ENCODE results near the gene YPEL5. TPM values are rescaled to one million over a fixed set of nuclear protein-coding genes. Genes with fewer than 3 reads are reported as not detected.

The YPEL5 gene
- total RNA-seq, 1 experiment from 2014 or later: 50.9 TPM

DNA sequence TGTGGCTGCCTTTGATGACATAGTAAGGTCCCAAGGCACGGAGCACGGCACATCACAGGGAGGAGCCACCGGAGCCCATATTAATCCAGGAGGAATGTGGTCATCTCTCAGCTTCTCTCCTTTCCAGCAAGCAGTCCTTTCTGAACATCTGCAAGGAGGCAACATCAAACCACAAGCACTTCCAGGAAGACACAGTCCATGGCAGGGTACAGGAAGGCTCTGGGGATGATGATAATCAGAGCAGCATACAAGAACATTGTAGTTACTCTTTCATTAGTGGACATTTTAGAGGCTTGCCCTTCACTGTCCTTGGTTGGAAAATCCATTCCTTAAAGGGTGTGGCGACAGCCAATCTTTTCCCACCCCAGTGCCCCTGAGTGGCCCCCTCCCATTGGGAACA lies 31.1 kb downstream of the YPEL5 start:
- Mint-ChIP-seq H3K36me3 (ENCODE audit: insufficient read depth, unreplicated experiment) (no peaks in the 10 kb centered on the region), H3K4me3 (ENCODE audit: unreplicated experiment) (no peak overlapping the region), H3K9me3 (ENCODE audit: unreplicated experiment) (no peaks in the 10 kb centered on the region), H3K27ac (ENCODE audit: unreplicated experiment) (no peak overlapping the region), H3K4me1 (ENCODE audit: low read depth, unreplicated experiment) (no peaks in the 10 kb centered on the region), H3K27me3 (ENCODE audit: insufficient read depth, unreplicated experiment) (no peaks in the 10 kb centered on the region)
- H3K27me3 ChIP-seq (replicated peaks; ENCODE audit: control insufficient read depth, insufficient read depth, low read length): no peaks in the 10 kb centered on the region
- TF ChIP-seq, protein P1, sequence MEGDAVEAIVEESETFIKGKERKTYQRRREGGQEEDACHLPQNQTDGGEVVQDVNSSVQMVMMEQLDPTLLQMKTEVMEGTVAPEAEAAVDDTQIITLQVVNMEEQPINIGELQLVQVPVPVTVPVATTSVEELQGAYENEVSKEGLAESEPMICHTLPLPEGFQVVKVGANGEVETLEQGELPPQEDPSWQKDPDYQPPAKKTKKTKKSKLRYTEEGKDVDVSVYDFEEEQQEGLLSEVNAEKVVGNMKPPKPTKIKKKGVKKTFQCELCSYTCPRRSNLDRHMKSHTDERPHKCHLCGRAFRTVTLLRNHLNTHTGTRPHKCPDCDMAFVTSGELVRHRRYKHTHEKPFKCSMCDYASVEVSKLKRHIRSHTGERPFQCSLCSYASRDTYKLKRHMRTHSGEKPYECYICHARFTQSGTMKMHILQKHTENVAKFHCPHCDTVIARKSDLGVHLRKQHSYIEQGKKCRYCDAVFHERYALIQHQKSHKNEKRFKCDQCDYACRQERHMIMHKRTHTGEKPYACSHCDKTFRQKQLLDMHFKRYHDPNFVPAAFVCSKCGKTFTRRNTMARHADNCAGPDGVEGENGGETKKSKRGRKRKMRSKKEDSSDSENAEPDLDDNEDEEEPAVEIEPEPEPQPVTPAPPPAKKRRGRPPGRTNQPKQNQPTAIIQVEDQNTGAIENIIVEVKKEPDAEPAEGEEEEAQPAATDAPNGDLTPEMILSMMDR (IDR thresholded peaks at IDR 0.05; ENCODE audit: insufficient read depth in 1 of 2, low read depth in 1 of 2, low read length in 1 of 2, severe bottlenecking in 1 of 2, unreplicated experiment in 1 of 2): no peak
- POLR2A ChIA-PET: no interaction called here
- DNase-seq: no peak
- H3K36me3 ChIP-seq (ENCODE audit: control insufficient read depth, insufficient read depth, low read length): no peaks in the 10 kb centered on the region
- intact Hi-C loops (cut with micrococcal nuclease; ENCODE audit: unreplicated experiment): no loop called here
- no TSS peak for BruUV-seq (replicated peaks)
- H3K4me3 ChIP-seq (ENCODE audit: low read depth, low read length): no peak overlapping the region
- CTCF ChIA-PET: interaction anchor here (1.0 kb wide), 1 partner anchor 13 kb away, joined by 3 read pairs; no protein-coding TSS in a partner anchor
- no peaks in the 10 kb centered on the region for H3K4me1 ChIP-seq
- no peaks in the 10 kb centered on the region for H3K9me3 ChIP-seq

DNA sequence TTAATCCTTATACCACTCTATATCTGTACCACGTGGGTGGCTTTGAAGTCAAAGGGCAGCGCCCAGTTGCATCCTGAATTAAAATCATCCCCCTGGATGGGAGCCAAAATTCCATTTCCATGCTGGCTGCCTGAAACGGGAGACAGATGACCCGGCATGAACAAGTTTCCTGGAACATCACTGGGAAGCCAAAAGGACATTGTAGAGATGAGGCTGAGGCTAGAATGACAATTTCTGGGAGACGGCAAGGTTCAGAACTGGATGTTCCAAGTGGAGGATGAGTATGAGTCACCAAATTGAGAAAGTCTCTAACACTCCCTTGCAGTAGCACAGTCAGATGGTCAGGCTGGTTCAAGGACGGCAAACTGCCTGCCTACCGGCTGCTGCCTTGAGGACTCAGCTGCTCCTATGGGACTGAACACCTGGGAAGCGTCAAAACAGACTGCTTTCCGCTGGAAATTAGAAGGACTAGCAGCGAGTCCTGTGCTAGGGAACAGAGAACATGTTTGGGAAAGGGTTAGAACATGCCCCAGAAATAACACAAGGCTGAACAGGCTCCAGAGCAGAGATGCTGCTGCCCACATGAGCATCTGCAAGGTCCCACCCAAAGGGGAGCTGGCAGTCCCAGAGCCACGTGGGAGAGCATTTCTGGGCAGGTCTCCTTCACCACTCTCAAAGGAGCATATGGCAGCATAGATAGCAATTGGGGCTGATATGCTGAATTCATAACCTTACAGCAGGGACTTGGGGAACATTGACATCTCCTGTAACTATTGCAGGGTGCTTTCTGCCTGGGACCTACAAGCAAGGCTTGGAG lies 32.0 kb downstream of the YPEL5 start:
- POLR2A ChIA-PET: no interaction called here

DNA sequence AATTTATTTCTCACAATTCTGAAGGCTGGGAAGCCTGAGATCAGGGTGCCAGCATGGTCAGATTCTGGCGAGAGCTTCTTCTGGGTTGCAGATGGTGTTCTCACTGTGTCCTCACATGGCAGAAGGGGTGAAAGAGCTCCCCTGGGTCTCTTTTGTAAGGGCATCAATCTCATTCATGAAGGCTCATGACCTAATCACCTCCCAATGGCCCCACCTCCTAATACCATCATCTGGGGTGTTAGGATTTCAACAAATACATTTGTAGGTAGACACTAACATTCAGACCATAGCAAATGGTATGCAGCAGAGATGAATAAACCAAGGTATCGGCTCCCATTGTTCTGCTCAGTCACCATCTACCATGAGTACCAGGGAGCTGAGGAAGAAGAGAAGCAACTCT lies 32.7 kb downstream of the YPEL5 start:
- CTCF ChIA-PET: interaction anchor here (0.6 kb wide), 2 partner anchors 14 to 161 kb away, joined by 4 read pairs; no protein-coding TSS in a partner anchor
- H3K4me3 Mint-ChIP-seq (ENCODE audit: unreplicated experiment): no peak overlapping the region
- no peaks in the 10 kb centered on the region for H3K9me3 Mint-ChIP-seq (ENCODE audit: unreplicated experiment)
- H3K9me3 ChIP-seq: no peaks in the 10 kb centered on the region
- intact Hi-C loops (cut with micrococcal nuclease; ENCODE audit: unreplicated experiment): no loop called here
- H3K27me3 Mint-ChIP-seq (ENCODE audit: insufficient read depth, unreplicated experiment): no peaks in the 10 kb centered on the region
- TF ChIP-seq, protein P1 (IDR thresholded peaks at IDR 0.05; ENCODE audit: insufficient read depth in 1 of 2, low read depth in 1 of 2, low read length in 1 of 2, severe bottlenecking in 1 of 2, unreplicated experiment in 1 of 2): no peak
- H3K4me1 Mint-ChIP-seq (ENCODE audit: low read depth, unreplicated experiment): no peaks in the 10 kb centered on the region
- POLR2A ChIA-PET: no interaction called here
- no peaks in the 10 kb centered on the region for H3K36me3 Mint-ChIP-seq (ENCODE audit: insufficient read depth, unreplicated experiment)
- no peaks in the 10 kb centered on the region for H3K27me3 ChIP-seq (replicated peaks; ENCODE audit: control insufficient read depth, insufficient read depth, low read length)
- DNase-seq: no peak
- no peak overlapping the region for H3K4me3 ChIP-seq (ENCODE audit: low read depth, low read length)
- BruUV-seq (replicated peaks): no TSS peak
- H3K36me3 ChIP-seq (ENCODE audit: control insufficient read depth, insufficient read depth, low read length): no peaks in the 10 kb centered on the region
- H3K27ac Mint-ChIP-seq (ENCODE audit: unreplicated experiment): no peak overlapping the region
- no peaks in the 10 kb centered on the region for H3K4me1 ChIP-seq

More for the DNA sequence above, 32.0 kb downstream of the YPEL5 start:
- no peaks in the 10 kb centered on the region for H3K36me3 ChIP-seq (ENCODE audit: control insufficient read depth, insufficient read depth, low read length)
- no peaks in the 10 kb centered on the region for H3K9me3 ChIP-seq
- no peak for DNase-seq
- BruUV-seq (replicated peaks): no TSS peak
- intact Hi-C loops (cut with micrococcal nuclease; ENCODE audit: unreplicated experiment): no loop called here
- Mint-ChIP-seq H3K9me3 (ENCODE audit: unreplicated experiment) (no peaks in the 10 kb centered on the region), H3K4me3 (ENCODE audit: unreplicated experiment) (no peak overlapping the region), H3K4me1 (ENCODE audit: low read depth, unreplicated experiment) (no peaks in the 10 kb centered on the region), H3K27ac (ENCODE audit: unreplicated experiment) (no peak overlapping the region), H3K27me3 (ENCODE audit: insufficient read depth, unreplicated experiment) (no peaks in the 10 kb centered on the region), H3K36me3 (ENCODE audit: insufficient read depth, unreplicated experiment) (no peaks in the 10 kb centered on the region)
- CTCF ChIA-PET: interaction anchor here (1.0 kb wide), 1 partner anchor 14 kb away, joined by 3 read pairs; no protein-coding TSS in a partner anchor
- no peaks in the 10 kb centered on the region for H3K27me3 ChIP-seq (replicated peaks; ENCODE audit: control insufficient read depth, insufficient read depth, low read length)
- TF ChIP-seq, protein P1 (IDR thresholded peaks at IDR 0.05; ENCODE audit: insufficient read depth in 1 of 2, low read depth in 1 of 2, low read length in 1 of 2, severe bottlenecking in 1 of 2, unreplicated experiment in 1 of 2): no peak
- no peaks in the 10 kb centered on the region for H3K4me1 ChIP-seq
- H3K4me3 ChIP-seq (ENCODE audit: low read depth, low read length): no peak overlapping the region

Measured in Caco-2 (cell line).